Lower leg skin (tissue), 3 donors: ENCODE measurements around the gene UBE2V1.

Source experiments
- POLR2A ChIP-seq, 2 donors: fragments of 450-650 bp; IDR thresholded peaks; one replicate each; pipeline ENCODE4 v1.6.1; 2016 to 2017; ENCODE audit warnings: antibody characterized with exemption in 2 of 2, mild to moderate bottlenecking in 1 of 2, moderate library complexity in 1 of 2
- TF ChIP-seq, protein P1 (sequence below), 3 donors: fragments of 450-650 bp; IDR thresholded peaks; one replicate each; pipeline ENCODE4 v1.5.1; 2016; ENCODE audit warnings: antibody characterized with exemption in 3 of 3, mild to moderate bottlenecking in 3 of 3, moderate library complexity in 2 of 3

DNA sequence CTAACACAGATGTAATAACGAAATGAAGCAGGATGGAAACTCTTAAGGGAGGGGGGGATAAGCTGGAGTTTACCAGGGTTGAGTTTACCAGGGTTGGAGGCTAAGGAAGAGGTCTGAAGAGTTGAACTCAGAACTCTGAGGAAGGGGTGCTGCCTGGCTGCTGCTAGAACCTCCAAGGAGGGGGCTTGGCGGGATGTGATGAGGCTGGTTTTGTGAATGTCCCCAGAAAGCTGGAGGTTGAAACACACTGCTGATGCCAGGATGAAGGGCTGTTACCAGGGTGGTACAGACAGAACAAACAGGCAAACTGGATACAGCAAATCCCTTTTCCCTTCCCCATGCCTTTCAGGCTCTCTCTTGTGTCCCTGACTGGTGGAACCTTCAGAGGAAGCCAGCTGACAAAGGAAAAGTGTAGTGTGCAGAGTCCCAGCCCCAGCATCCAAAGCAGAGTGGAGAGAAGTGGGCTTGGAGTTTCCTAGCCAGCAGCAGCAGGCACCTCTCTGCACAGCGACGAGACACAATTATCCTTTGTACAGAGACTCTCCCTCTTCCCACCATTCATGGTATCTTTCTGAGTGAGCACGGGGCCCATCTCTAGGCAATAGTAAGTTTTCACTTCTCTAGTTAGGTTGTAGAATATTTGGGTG, 23.7 kb downstream of the UBE2V1 start:
- TF ChIP-seq, protein P1, sequence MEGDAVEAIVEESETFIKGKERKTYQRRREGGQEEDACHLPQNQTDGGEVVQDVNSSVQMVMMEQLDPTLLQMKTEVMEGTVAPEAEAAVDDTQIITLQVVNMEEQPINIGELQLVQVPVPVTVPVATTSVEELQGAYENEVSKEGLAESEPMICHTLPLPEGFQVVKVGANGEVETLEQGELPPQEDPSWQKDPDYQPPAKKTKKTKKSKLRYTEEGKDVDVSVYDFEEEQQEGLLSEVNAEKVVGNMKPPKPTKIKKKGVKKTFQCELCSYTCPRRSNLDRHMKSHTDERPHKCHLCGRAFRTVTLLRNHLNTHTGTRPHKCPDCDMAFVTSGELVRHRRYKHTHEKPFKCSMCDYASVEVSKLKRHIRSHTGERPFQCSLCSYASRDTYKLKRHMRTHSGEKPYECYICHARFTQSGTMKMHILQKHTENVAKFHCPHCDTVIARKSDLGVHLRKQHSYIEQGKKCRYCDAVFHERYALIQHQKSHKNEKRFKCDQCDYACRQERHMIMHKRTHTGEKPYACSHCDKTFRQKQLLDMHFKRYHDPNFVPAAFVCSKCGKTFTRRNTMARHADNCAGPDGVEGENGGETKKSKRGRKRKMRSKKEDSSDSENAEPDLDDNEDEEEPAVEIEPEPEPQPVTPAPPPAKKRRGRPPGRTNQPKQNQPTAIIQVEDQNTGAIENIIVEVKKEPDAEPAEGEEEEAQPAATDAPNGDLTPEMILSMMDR (IDR thresholded peaks at IDR 0.05): no peak
- TF ChIP-seq POLR2A (IDR thresholded peaks at IDR 0.05): no peak
